ENCODE measurements around the gene PRRX1. TPM values are rescaled to one million over a fixed set of nuclear protein-coding genes. Genes with fewer than 3 reads are reported as not detected.

PRRX1 gene
- total RNA-seq, 2 experiments from 2014 or later: not detected

GRCh38 chr1:170749549-170749948, 85.6 kb downstream of the PRRX1 start:
- intact Hi-C loops (cut with micrococcal nuclease): no loop called here
- Mint-ChIP-seq H3K4me1 (ENCODE audit: low read depth) (no peaks in the 10 kb centered on the region), H3K9me3 (no peaks in the 10 kb centered on the region), H3K4me3 (no peak overlapping the region), H3K27ac (no peak overlapping the region), H3K27me3 (peaks cover 1% of the 10 kb centered on the region), H3K36me3 (ENCODE audit: low read depth) (no peaks in the 10 kb centered on the region)
- DNase-seq: no peak
- ChIA-PET CTCF (no interaction called here), POLR2A (no interaction called here)
- TF ChIP-seq, protein P1, sequence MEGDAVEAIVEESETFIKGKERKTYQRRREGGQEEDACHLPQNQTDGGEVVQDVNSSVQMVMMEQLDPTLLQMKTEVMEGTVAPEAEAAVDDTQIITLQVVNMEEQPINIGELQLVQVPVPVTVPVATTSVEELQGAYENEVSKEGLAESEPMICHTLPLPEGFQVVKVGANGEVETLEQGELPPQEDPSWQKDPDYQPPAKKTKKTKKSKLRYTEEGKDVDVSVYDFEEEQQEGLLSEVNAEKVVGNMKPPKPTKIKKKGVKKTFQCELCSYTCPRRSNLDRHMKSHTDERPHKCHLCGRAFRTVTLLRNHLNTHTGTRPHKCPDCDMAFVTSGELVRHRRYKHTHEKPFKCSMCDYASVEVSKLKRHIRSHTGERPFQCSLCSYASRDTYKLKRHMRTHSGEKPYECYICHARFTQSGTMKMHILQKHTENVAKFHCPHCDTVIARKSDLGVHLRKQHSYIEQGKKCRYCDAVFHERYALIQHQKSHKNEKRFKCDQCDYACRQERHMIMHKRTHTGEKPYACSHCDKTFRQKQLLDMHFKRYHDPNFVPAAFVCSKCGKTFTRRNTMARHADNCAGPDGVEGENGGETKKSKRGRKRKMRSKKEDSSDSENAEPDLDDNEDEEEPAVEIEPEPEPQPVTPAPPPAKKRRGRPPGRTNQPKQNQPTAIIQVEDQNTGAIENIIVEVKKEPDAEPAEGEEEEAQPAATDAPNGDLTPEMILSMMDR (IDR thresholded peaks at IDR 0.05): no peak
- ATAC-seq: no peak

DNA sequence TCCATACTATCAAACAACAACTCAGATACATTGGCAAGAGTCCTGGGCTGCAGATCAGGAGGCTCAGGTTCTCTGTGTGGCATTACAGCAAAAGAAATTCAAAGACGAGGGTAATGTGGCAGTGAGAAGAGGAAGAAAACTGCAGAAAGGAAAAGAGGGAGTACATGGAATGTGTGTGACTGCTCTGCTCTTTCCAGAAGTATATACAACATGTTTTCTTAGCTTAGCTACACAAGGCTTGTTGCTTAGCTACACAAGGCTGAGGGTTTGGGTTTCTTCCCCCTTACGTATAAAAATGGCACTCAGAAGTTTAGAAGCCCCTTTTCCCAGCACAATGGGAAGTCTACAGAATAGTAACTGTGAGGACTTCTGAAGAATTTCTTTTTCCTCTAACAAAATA, 86.0 kb downstream of the PRRX1 start:
- ChIA-PET POLR2A (no interaction called here), CTCF (no interaction called here)
- TF ChIP-seq, protein P1 (IDR thresholded peaks at IDR 0.05): no peak
- no peaks in the 10 kb centered on the region for H3K4me1 Mint-ChIP-seq (ENCODE audit: low read depth)
- peaks cover 1% of the 10 kb centered on the region for H3K27me3 Mint-ChIP-seq
- DNase-seq: no peak
- H3K27ac Mint-ChIP-seq: no peak overlapping the region
- no peak overlapping the region for H3K4me3 Mint-ChIP-seq
- no peak for ATAC-seq
- intact Hi-C loops (cut with micrococcal nuclease): no loop called here
- no peaks in the 10 kb centered on the region for H3K9me3 Mint-ChIP-seq
- no peaks in the 10 kb centered on the region for H3K36me3 Mint-ChIP-seq (ENCODE audit: low read depth)

GRCh38 chr1:170755795-170756194, 91.9 kb downstream of the PRRX1 start:
- TF ChIP-seq, protein P1 (IDR thresholded peaks at IDR 0.05): no peak
- no peaks in the 10 kb centered on the region for H3K4me1 Mint-ChIP-seq (ENCODE audit: low read depth)
- POLR2A ChIA-PET: interaction anchor here (0.7 kb wide), 1 partner anchor 411 kb away, joined by 3 read pairs; no protein-coding TSS in a partner anchor
- no peak for DNase-seq
- no peaks in the 10 kb centered on the region for H3K36me3 Mint-ChIP-seq (ENCODE audit: low read depth)
- ATAC-seq: no peak
- peaks cover 6% of the 10 kb centered on the region for H3K27me3 Mint-ChIP-seq
- intact Hi-C loops (cut with micrococcal nuclease): no loop called here
- H3K27ac Mint-ChIP-seq: no peak overlapping the region
- CTCF ChIA-PET: no interaction called here
- H3K9me3 Mint-ChIP-seq: no peaks in the 10 kb centered on the region
- no peak overlapping the region for H3K4me3 Mint-ChIP-seq

DNA sequence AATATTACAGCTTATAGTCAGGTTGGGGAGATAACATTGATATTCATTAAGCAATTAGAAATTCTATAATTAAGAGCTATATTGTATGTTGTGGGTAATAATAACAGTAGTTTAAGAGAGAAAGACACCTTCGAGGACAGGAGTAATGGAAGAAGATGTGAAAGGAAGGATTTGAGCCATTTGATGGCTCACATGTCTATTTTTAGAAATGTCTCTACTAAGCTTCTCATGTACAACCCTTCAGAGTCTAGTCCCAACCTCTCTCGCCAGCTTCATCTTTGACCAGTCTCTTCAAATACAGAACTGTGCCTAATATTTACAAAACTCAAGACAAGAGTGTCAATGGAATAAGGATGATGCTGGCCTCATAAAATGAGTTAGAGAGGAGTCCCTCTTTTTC, 95.1 kb downstream of the PRRX1 start:
- DNase-seq: no peak
- POLR2A ChIA-PET: no interaction called here
- intact Hi-C loops (cut with micrococcal nuclease): no loop called here

GRCh38 chr1:170765279-170765678, 101.3 kb downstream of the PRRX1 start:
- no peaks in the 10 kb centered on the region for H3K4me1 Mint-ChIP-seq (ENCODE audit: low read depth)
- DNase-seq (no peak), ATAC-seq (no peak)
- intact Hi-C loops (cut with micrococcal nuclease): no loop called here
- ChIA-PET CTCF (no interaction called here), POLR2A (no interaction called here)
- H3K27me3 Mint-ChIP-seq: peaks cover 2% of the 10 kb centered on the region
- H3K9me3 Mint-ChIP-seq: no peaks in the 10 kb centered on the region
- TF ChIP-seq, protein P1 (IDR thresholded peaks at IDR 0.05): no peak
- H3K4me3 Mint-ChIP-seq: no peak overlapping the region
- H3K36me3 Mint-ChIP-seq (ENCODE audit: low read depth): no peaks in the 10 kb centered on the region
- no peak overlapping the region for H3K27ac Mint-ChIP-seq

More for the DNA sequence above, 95.1 kb downstream of the PRRX1 start:
- TF ChIP-seq, protein P1 (IDR thresholded peaks at IDR 0.05): no peak
- Mint-ChIP-seq H3K27me3 (peaks cover 7% of the 10 kb centered on the region), H3K4me3 (no peak overlapping the region), H3K9me3 (no peaks in the 10 kb centered on the region), H3K36me3 (ENCODE audit: low read depth) (no peaks in the 10 kb centered on the region), H3K4me1 (ENCODE audit: low read depth) (no peaks in the 10 kb centered on the region), H3K27ac (no peak overlapping the region)
- CTCF ChIA-PET: no interaction called here
- ATAC-seq: no peak
